ENCODE measurements around the gene GPC6.

Gene GPC6

GRCh38 chr13:93462151-93462550 is 235.5 kb downstream of the GPC6 start:
- no peaks in the 10 kb centered on the region for H3K79me2 ChIP-seq (ENCODE audit: insufficient read depth, low read depth)
- no peaks in the 10 kb centered on the region for H4K20me1 ChIP-seq (ENCODE audit: insufficient read depth)
- H3K9ac ChIP-seq = no peak overlapping the region
- H3K27ac ChIP-seq = no peak overlapping the region
- no peaks in the 10 kb centered on the region for H3K36me3 ChIP-seq (ENCODE audit: insufficient read depth)
- H3K4me2 ChIP-seq = no peak overlapping the region
- no peak overlapping the region for H2AFZ ChIP-seq (ENCODE audit: low read depth)
- TF ChIP-seq CTCF (conservative IDR thresholded peaks at IDR 0.05; ENCODE audit: low read depth, low read length) = no peak
- no peaks in the 10 kb centered on the region for H3K27me3 ChIP-seq (ENCODE audit: insufficient read depth, low read depth)
- no peak overlapping the region for H3K4me3 ChIP-seq (IDR thresholded peaks at IDR 0.05; ENCODE audit: insufficient read depth, low read depth, low read length)
- H3K4me1 ChIP-seq (ENCODE audit: low read depth, poor library complexity, severe bottlenecking) = no peaks in the 10 kb centered on the region

GRCh38 chr13:93466502-93467036 is 240.0 kb downstream of the GPC6 start:
- H3K4me2 ChIP-seq = no peak overlapping the region
- H3K79me2 ChIP-seq (ENCODE audit: insufficient read depth, low read depth) = no peaks in the 10 kb centered on the region
- no peaks in the 10 kb centered on the region for H3K4me1 ChIP-seq (ENCODE audit: low read depth, poor library complexity, severe bottlenecking)
- no peak overlapping the region for H3K4me3 ChIP-seq (IDR thresholded peaks at IDR 0.05; ENCODE audit: insufficient read depth, low read depth, low read length)
- no peak overlapping the region for H3K9ac ChIP-seq
- H3K36me3 ChIP-seq (ENCODE audit: insufficient read depth) = no peaks in the 10 kb centered on the region
- no peak overlapping the region for H3K27ac ChIP-seq
- H2AFZ ChIP-seq (ENCODE audit: low read depth) = no peak overlapping the region
- no peak for TF ChIP-seq CTCF (conservative IDR thresholded peaks at IDR 0.05; ENCODE audit: low read depth, low read length)
- H4K20me1 ChIP-seq (ENCODE audit: insufficient read depth) = no peaks in the 10 kb centered on the region
- H3K27me3 ChIP-seq (ENCODE audit: insufficient read depth, low read depth) = no peaks in the 10 kb centered on the region

- H2AFZ ChIP-seq (ENCODE audit: low read depth) = no peak overlapping the region
- no peaks in the 10 kb centered on the region for H3K4me1 ChIP-seq (ENCODE audit: low read depth, poor library complexity, severe bottlenecking)
- H3K36me3 ChIP-seq (ENCODE audit: insufficient read depth) = no peaks in the 10 kb centered on the region
- no peak overlapping the region for H3K27ac ChIP-seq
- H3K79me2 ChIP-seq (ENCODE audit: insufficient read depth, low read depth) = no peaks in the 10 kb centered on the region
- no peak overlapping the region for H3K4me3 ChIP-seq (IDR thresholded peaks at IDR 0.05; ENCODE audit: insufficient read depth, low read depth, low read length)
- H3K27me3 ChIP-seq (ENCODE audit: insufficient read depth, low read depth) = no peaks in the 10 kb centered on the region
- TF ChIP-seq CTCF (conservative IDR thresholded peaks at IDR 0.05; ENCODE audit: low read depth, low read length) = no peak
- H3K4me2 ChIP-seq = no peak overlapping the region
- no peak overlapping the region for H3K9ac ChIP-seq
- H4K20me1 ChIP-seq (ENCODE audit: insufficient read depth) = no peaks in the 10 kb centered on the region
Observed at GRCh38 chr13:93467175-93467574, 240.6 kb downstream of the GPC6 start.

- Histone ChIP-seq H3K27ac (no peak overlapping the region), H3K27me3 (ENCODE audit: insufficient read depth, low read depth) (no peaks in the 10 kb centered on the region), H4K20me1 (ENCODE audit: insufficient read depth) (no peaks in the 10 kb centered on the region), H3K4me2 (no peak overlapping the region), H3K4me1 (ENCODE audit: low read depth, poor library complexity, severe bottlenecking) (no peaks in the 10 kb centered on the region), H3K36me3 (ENCODE audit: insufficient read depth) (no peaks in the 10 kb centered on the region), H2AFZ (ENCODE audit: low read depth) (no peak overlapping the region), H3K9ac (no peak overlapping the region), H3K4me3 (IDR thresholded peaks at IDR 0.05; ENCODE audit: insufficient read depth, low read depth, low read length) (no peak overlapping the region), H3K79me2 (ENCODE audit: insufficient read depth, low read depth) (no peaks in the 10 kb centered on the region)
- TF ChIP-seq CTCF (conservative IDR thresholded peaks at IDR 0.05; ENCODE audit: low read depth, low read length) = no peak
Observed at GRCh38 chr13:93468433-93468832, 241.8 kb downstream of the GPC6 start.
